H9 (cell line): Measurements from ENCODE around the gene MRGPRX2. TPM values are rescaled to one million over a fixed set of nuclear protein-coding genes. Genes with fewer than 3 reads are reported as not detected.

Experiments used
- DNase-seq: peaks from one replicate; pipeline ENCODE4 v3.0.0-alpha.2; 2017
- H2AFZ ChIP-seq: one replicate; pipeline ENCODE4 v1.6.1; 2013; ENCODE audit warnings: mild to moderate bottlenecking, low read length, control low read depth, moderate library complexity
- H2AK5ac ChIP-seq: 2 replicates; pipeline ENCODE4 v1.6.1; 2013; ENCODE audit warnings: low read length, control low read depth, mixed read lengths; ENCODE audit not compliant: insufficient read length
- H2BK120ac ChIP-seq: one replicate; pipeline ENCODE4 v1.6.1; 2013; ENCODE audit warnings: low read depth, mild to moderate bottlenecking, low read length, control low read depth, inconsistent platforms; ENCODE audit not compliant: poor library complexity, severe bottlenecking
- H2BK12ac ChIP-seq: 2 replicates; pipeline ENCODE4 v1.6.1; 2013; ENCODE audit warnings: low read length, control low read depth, mixed read lengths, low read depth; ENCODE audit not compliant: insufficient read length
- H2BK15ac ChIP-seq: 2 replicates; pipeline ENCODE4 v1.6.1; 2013; ENCODE audit warnings: low read depth, low read length, control low read depth
- H2BK20ac ChIP-seq: one replicate; pipeline ENCODE4 v1.6.1; 2013; ENCODE audit warnings: low read depth, mild to moderate bottlenecking, low read length, control low read depth, inconsistent platforms; ENCODE audit not compliant: poor library complexity, severe bottlenecking
- H2BK5ac ChIP-seq: 2 replicates; pipeline ENCODE4 v1.6.1; 2013; ENCODE audit warnings: low read length, control low read depth, mixed read lengths; ENCODE audit not compliant: insufficient read length
- H3K14ac ChIP-seq: 2 replicates; pipeline ENCODE4 v1.6.1; 2013; ENCODE audit warnings: low read length, control low read depth; ENCODE audit not compliant: insufficient read depth
- H3K18ac ChIP-seq: 2 replicates; pipeline ENCODE4 v1.6.1; 2013; ENCODE audit warnings: low read depth, mild to moderate bottlenecking, mixed read lengths, low read length, control low read depth; ENCODE audit not compliant: insufficient read length
- H3K23ac ChIP-seq: 2 replicates; pipeline ENCODE4 v1.6.1; 2013; ENCODE audit warnings: low read length, control low read depth, mixed read lengths, low read depth; ENCODE audit not compliant: insufficient read length
- H3K23me2 ChIP-seq: 2 replicates; pipeline ENCODE4 v1.6.1; 2013; ENCODE audit warnings: low read depth, mild to moderate bottlenecking, mixed read lengths, low read length, control low read depth; ENCODE audit not compliant: insufficient read length, poor library complexity, severe bottlenecking
- H3K27ac ChIP-seq: 2 replicates; pipeline ENCODE4 v1.5.1; 2013; ENCODE audit warnings: low read length, control low read depth, mixed read lengths, low read depth; ENCODE audit not compliant: insufficient read length
- H3K27me3 ChIP-seq: 2 replicates; pipeline ENCODE4 v1.6.1; 2013; ENCODE audit warnings: low read length, control low read depth, inconsistent platforms; ENCODE audit not compliant: insufficient read depth
- H3K4ac ChIP-seq: 2 replicates; pipeline ENCODE4 v1.6.1; 2013; ENCODE audit warnings: low read depth, mild to moderate bottlenecking, control low read depth, inconsistent platforms, low read length, moderate library complexity
- H3K4me1 ChIP-seq: 2 replicates; pipeline ENCODE4 v1.6.1; 2013; ENCODE audit warnings: low read length, control low read depth, inconsistent platforms; ENCODE audit not compliant: insufficient read depth
- H3K4me2 ChIP-seq: 2 replicates; pipeline ENCODE4 v1.6.1; 2013; ENCODE audit warnings: low read length, control low read depth, mixed read lengths; ENCODE audit not compliant: insufficient read length, insufficient read depth
- H3K56ac ChIP-seq: 2 replicates; pipeline ENCODE4 v1.6.1; 2013; ENCODE audit warnings: low read depth, mild to moderate bottlenecking, mixed read lengths, low read length, control low read depth; ENCODE audit not compliant: insufficient read length
- H3K79me1 ChIP-seq: 2 replicates; pipeline ENCODE4 v1.6.1; 2013; ENCODE audit warnings: low read depth, mild to moderate bottlenecking, moderate library complexity, low read length, control low read depth, inconsistent platforms; ENCODE audit not compliant: insufficient read depth, poor library complexity, severe bottlenecking
- H3K79me2 ChIP-seq: 2 replicates; pipeline ENCODE4 v1.6.1; 2013; ENCODE audit warnings: low read length, control low read depth, inconsistent platforms; ENCODE audit not compliant: insufficient read depth
- H3K9ac ChIP-seq: 2 replicates; pipeline ENCODE4 v1.6.1; 2013; ENCODE audit warnings: low read length, control low read depth, mixed read lengths; ENCODE audit not compliant: insufficient read length; ENCODE audit errors: extremely low read depth
- H3K9me3 ChIP-seq: one replicate; pipeline ENCODE4 v1.6.1; 2013; ENCODE audit warnings: low read depth, low read length, inconsistent platforms; ENCODE audit not compliant: control insufficient read depth
- H3T11ph ChIP-seq: one replicate; pipeline ENCODE4 v1.6.1; 2013; ENCODE audit warnings: mild to moderate bottlenecking, low read length, control low read depth, inconsistent platforms
- H4K20me1 ChIP-seq: one replicate; pipeline ENCODE4 v1.6.1; 2013; ENCODE audit not compliant: control insufficient read depth, insufficient read length, insufficient read depth
- H4K5ac ChIP-seq: 2 replicates; pipeline ENCODE4 v1.6.1; 2013; ENCODE audit warnings: low read depth, mild to moderate bottlenecking, mixed read lengths, low read length, control low read depth; ENCODE audit not compliant: insufficient read length
- H4K8ac ChIP-seq: replicated peaks from 2 replicates; pipeline ENCODE4 v1.6.1; 2013; ENCODE audit warnings: low read length, control low read depth, mixed read lengths, low read depth; ENCODE audit not compliant: insufficient read length
- H4K91ac ChIP-seq: 2 replicates; pipeline ENCODE4 v1.6.1; 2013; ENCODE audit warnings: low read depth, mild to moderate bottlenecking, moderate library complexity, mixed read lengths, low read length, control low read depth; ENCODE audit not compliant: insufficient read length
- H3K27ac Mint-ChIP-seq, 3 experiments: 2 replicates in 2 of 3; 3 replicates in 1 of 3; pipeline ENCODE4 v1.8.0; 2020 to 2021; ENCODE audit warnings: mixed read lengths in 3 of 3, mild to moderate bottlenecking in 1 of 3, moderate library complexity in 1 of 3
- H3K27me3 Mint-ChIP-seq: 2 replicates; pipeline ENCODE4 v1.8.0; 2021; ENCODE audit warnings: low read depth, mild to moderate bottlenecking, moderate library complexity, mixed read lengths
- H3K36me3 Mint-ChIP-seq, 3 experiments: 2 replicates in 2 of 3; 3 replicates in 1 of 3; pipeline ENCODE4 v1.8.0; 2020 to 2021; ENCODE audit warnings: low read depth in 3 of 3, mixed read lengths in 3 of 3; ENCODE audit not compliant: insufficient read depth in 1 of 3
- H3K4me1 Mint-ChIP-seq, 2 experiments: 2 replicates each; pipeline ENCODE4 v1.8.0; 2020; ENCODE audit warnings: mixed read lengths in 2 of 2
- H3K4me3 Mint-ChIP-seq, 2 experiments: 2 replicates in 1 of 2; 3 replicates in 1 of 2; pipeline ENCODE4 v1.8.0; 2020 to 2021; ENCODE audit warnings: mild to moderate bottlenecking in 2 of 2, mixed read lengths in 2 of 2, moderate library complexity in 1 of 2
- H3K9me3 Mint-ChIP-seq, 2 experiments: 2 replicates in 1 of 2; 3 replicates in 1 of 2; pipeline ENCODE4 v1.8.0; 2020; ENCODE audit warnings: mild to moderate bottlenecking in 2 of 2, mixed read lengths in 2 of 2, moderate library complexity in 1 of 2
- WGBS: extraction: QIAGEN DNeasy Blood & Tissue Kit; methylation state at CpG from one replicate; pipeline ENCODE4 v1.1.7; 2013; ENCODE audit warnings: missing lambda C conversion rate, low lambda C conversion rate, mixed read lengths; ENCODE audit not compliant: insufficient read length; ENCODE audit errors: extremely low coverage; 5-methylcytosine and 5-hydroxymethylcytosine counted together
- total RNA-seq: library from RNA; stranded (reverse); gene quantifications from 2 replicates; pipeline ENCODE4 v1.2.1, GENCODE V29; 2021
- TF ChIP-seq, protein P1 (sequence below): fragments of 200-600 bp; sonication (generic); conservative IDR thresholded peaks from 3 replicates; pipeline ENCODE4 v1.8.0; 2021; ENCODE audit warnings: antibody characterized with exemption, mild to moderate bottlenecking

The MRGPRX2 gene
- total RNA-seq, 1 experiment from 2014 or later, result not detected

GRCh38 chr11:19071255-19071654 lies 10.7 kb upstream of the MRGPRX2 start:
- H2BK15ac ChIP-seq, result no peak overlapping the region
- no peak overlapping the region for H2AK5ac ChIP-seq
- no peaks in the 10 kb centered on the region for H3K9me3 ChIP-seq
- no peak overlapping the region for H3K14ac ChIP-seq
- H3K4me1 ChIP-seq, result peaks cover 7% of the 10 kb centered on the region; the same call in 1 of the 2 replicates
- no peak overlapping the region for H3T11ph ChIP-seq
- TF ChIP-seq, protein P1, sequence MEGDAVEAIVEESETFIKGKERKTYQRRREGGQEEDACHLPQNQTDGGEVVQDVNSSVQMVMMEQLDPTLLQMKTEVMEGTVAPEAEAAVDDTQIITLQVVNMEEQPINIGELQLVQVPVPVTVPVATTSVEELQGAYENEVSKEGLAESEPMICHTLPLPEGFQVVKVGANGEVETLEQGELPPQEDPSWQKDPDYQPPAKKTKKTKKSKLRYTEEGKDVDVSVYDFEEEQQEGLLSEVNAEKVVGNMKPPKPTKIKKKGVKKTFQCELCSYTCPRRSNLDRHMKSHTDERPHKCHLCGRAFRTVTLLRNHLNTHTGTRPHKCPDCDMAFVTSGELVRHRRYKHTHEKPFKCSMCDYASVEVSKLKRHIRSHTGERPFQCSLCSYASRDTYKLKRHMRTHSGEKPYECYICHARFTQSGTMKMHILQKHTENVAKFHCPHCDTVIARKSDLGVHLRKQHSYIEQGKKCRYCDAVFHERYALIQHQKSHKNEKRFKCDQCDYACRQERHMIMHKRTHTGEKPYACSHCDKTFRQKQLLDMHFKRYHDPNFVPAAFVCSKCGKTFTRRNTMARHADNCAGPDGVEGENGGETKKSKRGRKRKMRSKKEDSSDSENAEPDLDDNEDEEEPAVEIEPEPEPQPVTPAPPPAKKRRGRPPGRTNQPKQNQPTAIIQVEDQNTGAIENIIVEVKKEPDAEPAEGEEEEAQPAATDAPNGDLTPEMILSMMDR, result peak; percentile 96
- H3K27ac ChIP-seq, result no peak overlapping the region
- no peak overlapping the region for H3K23ac ChIP-seq
- no peaks in the 10 kb centered on the region for H3K27me3 ChIP-seq
- H3K56ac ChIP-seq, result no peak overlapping the region
- no CpG with 5 or more reads among the region's 11 CpGs for WGBS
- H2BK20ac ChIP-seq, result no peak overlapping the region
- DNase-seq, result peak; percentile 80
- H2AFZ ChIP-seq, result no peak overlapping the region
- H3K36me3 Mint-ChIP-seq, result no peaks in the 10 kb centered on the region
- no peak overlapping the region for H3K4me2 ChIP-seq
- no peak overlapping the region for H4K8ac ChIP-seq
- no peaks in the 10 kb centered on the region for H3K79me1 ChIP-seq
- no peaks in the 10 kb centered on the region; the same call in 1 of the 2 replicates for H3K27me3 Mint-ChIP-seq
- no peak overlapping the region for H2BK12ac ChIP-seq
- no peak overlapping the region for H3K27ac Mint-ChIP-seq
- no peak overlapping the region for H2BK5ac ChIP-seq
- no peak overlapping the region for H3K4ac ChIP-seq
- peak overlapping the region; percentile 7 to 24; a peak in 2 of 5 replicates for H3K4me3 Mint-ChIP-seq
- no peak overlapping the region for H4K5ac ChIP-seq
- no peaks in the 10 kb centered on the region for H4K20me1 ChIP-seq
- H3K9me3 Mint-ChIP-seq, result no peaks in the 10 kb centered on the region; a peak in 1 of 5 replicates
- no peak overlapping the region for H4K91ac ChIP-seq
- H2BK120ac ChIP-seq, result no peak overlapping the region
- H3K23me2 ChIP-seq, result no peaks in the 10 kb centered on the region
- no peak overlapping the region for H3K9ac ChIP-seq
- peaks cover 24 to 31% of the 10 kb centered on the region in 2 experiments for H3K4me1 Mint-ChIP-seq
- no peak overlapping the region for H3K18ac ChIP-seq
- H3K79me2 ChIP-seq, result no peaks in the 10 kb centered on the region
